ENCODE measurements around the gene NXPH4. TPM values are rescaled to one million over a fixed set of nuclear protein-coding genes. Genes with fewer than 3 reads are reported as not detected.

NXPH4 gene
- total RNA-seq, 2 donors from 2014 or later, result 0.73 TPM; not detected in 1

DNA sequence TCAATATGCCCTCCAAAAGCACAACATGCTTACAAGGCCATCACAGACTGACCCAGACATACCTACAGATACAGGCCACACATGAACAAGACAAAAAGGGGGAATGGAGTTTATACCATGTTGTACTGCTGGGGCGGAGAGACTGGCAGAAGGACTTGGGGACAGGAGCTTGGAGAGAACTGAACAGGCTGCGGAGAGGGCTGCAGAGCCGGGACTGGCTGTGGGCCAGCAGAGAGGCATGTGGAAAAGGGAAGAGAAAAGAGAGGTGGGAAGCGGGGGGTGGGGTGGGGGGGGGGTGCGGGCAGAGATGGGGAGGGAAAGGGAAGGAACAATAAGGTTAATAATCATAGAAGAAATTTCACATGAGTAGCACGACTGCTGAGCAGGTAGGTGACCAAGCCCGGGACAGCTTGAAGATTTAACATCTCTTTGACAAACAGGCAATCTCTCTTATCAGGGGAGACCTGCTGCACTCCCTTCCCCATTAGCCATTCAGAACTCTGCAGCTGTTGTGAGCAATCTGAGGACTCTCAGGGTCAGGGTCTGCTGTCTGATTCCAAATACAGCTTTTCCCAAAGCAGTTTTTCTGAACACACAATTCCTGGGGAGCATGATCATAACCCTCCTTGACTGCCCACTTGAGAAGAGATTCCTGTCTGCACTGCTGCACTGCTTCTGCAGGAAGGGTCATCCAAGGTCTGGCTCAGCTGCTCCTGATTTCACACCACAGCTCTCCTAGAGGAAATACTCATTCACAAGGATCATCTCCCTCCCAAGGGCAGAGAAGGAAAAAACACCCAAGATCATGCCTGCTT lies 56.0 kb downstream of the NXPH4 start:
- Mint-ChIP-seq H3K4me3 (no peak overlapping the region), H3K27me3 (no peaks in the 10 kb centered on the region), H3K27ac (no peak overlapping the region), H3K4me1 (ENCODE audit: low read depth in 2 of 2) (no peaks in the 10 kb centered on the region), H3K36me3 (peaks cover 17% of the 10 kb centered on the region), H3K9me3 (no peaks in the 10 kb centered on the region)
- no peak for ATAC-seq
- DNase-seq (ENCODE audit: low spot score), result no peak

DNA sequence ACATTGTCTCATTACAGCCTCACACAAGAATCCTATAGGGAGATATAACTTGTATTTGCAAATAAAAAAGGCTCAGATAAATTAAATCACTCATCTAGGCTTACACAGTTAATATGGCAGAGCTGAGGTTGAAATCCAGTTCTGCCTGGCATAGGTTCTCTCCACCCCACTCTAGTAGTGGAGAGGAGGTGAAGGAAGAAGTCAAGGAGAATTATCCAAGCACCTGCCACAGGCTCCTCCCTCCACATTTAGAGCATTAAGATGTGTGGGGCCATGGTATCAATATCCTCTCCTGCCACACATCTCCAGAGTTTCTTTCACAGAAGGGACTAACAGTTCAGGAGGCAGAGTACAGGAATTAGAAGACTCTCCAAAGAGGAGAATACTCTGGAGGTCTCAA lies 56.9 kb downstream of the NXPH4 start:
- ATAC-seq (no peak), DNase-seq (ENCODE audit: low spot score) (no peak)
- H3K9me3 Mint-ChIP-seq, result no peaks in the 10 kb centered on the region
- no peak overlapping the region for H3K27ac Mint-ChIP-seq
- H3K4me1 Mint-ChIP-seq (ENCODE audit: low read depth in 2 of 2), result no peaks in the 10 kb centered on the region
- peaks cover 26% of the 10 kb centered on the region for H3K36me3 Mint-ChIP-seq
- no peak overlapping the region for H3K4me3 Mint-ChIP-seq
- no peaks in the 10 kb centered on the region for H3K27me3 Mint-ChIP-seq

Other genes starting within 250 kb of the NXPH4 start
- gene ZBTB39, start 210.2 kb upstream of the NXPH4 start, total RNA-seq, result 10 to 100 TPM in 1 of 2 donors, 1 to 10 TPM in 1; 8.1 to 12.1 TPM
- gene TAC3, start 200.3 kb upstream of the NXPH4 start, total RNA-seq, result under 1 TPM in 1 of 2 donors, not detected in 1; 0.45 TPM
- 1 to 10 TPM in 1 of 2 donors, under 1 TPM in 1; 0.48 to 2.5 TPM for gene MYO1A, start 166.7 kb upstream of the NXPH4 start, total RNA-seq
- gene NEMP1, start 138.0 kb upstream of the NXPH4 start, total RNA-seq, result 10 to 100 TPM; 25.5 to 34.1 TPM
- gene NAB2, start 127.7 kb upstream of the NXPH4 start, total RNA-seq, result 1 to 10 TPM; 7.7 to 8.0 TPM
- gene STAT6, start 105.4 kb upstream of the NXPH4 start, total RNA-seq, result 100 to 1,000 TPM; 158 to 198 TPM
- gene LRP1, start 88.3 kb upstream of the NXPH4 start, total RNA-seq, result under 1 TPM; 0.42 to 0.45 TPM
- gene LRP1-AS, start 69.2 kb upstream of the NXPH4 start, total RNA-seq, result not detected
- gene SHMT2, start 12.9 kb downstream of the NXPH4 start, total RNA-seq, result 100 to 1,000 TPM; 262 to 355 TPM
- 1 to 10 TPM; 2.5 to 6.1 TPM for gene STAC3, start 34.4 kb downstream of the NXPH4 start, total RNA-seq
- 10 to 100 TPM; 55.4 to 57.2 TPM for gene R3HDM2, start 214.2 kb downstream of the NXPH4 start, total RNA-seq
- not detected for gene INHBC, start 218.0 kb downstream of the NXPH4 start, total RNA-seq
- under 1 TPM in 1 of 2 donors, not detected in 1; 0.45 TPM for gene INHBE, start 238.5 kb downstream of the NXPH4 start, total RNA-seq
- 1 to 10 TPM in 1 of 2 donors, under 1 TPM in 1; 0.61 to 1.0 TPM for gene GLI1, start 243.0 kb downstream of the NXPH4 start, total RNA-seq

All from natural killer cell treated with Interleukin-12 subunit alpha and Interleukin-12 subunit beta and Interleukin-15 and Interleukin-18, amount 100 ng/mL, for 72 hours (primary cell).